ENCODE results near the gene OR14C36.
"Not testable (repeated sequence)": the region's sequence is repeated elsewhere in the genome, so short reads cannot be mapped to it uniquely, and the experiment has no call there.

Gene OR14C36, protein sequence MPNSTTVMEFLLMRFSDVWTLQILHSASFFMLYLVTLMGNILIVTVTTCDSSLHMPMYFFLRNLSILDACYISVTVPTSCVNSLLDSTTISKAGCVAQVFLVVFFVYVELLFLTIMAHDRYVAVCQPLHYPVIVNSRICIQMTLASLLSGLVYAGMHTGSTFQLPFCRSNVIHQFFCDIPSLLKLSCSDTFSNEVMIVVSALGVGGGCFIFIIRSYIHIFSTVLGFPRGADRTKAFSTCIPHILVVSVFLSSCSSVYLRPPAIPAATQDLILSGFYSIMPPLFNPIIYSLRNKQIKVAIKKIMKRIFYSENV

GRCh38 chr1:248348475-248348874 lies at the start of gene OR14C36:
Gene OR14C36, plus strand, starts transcription at chr1:248348775. Its CDS starts 0 bp downstream, at chr1:248348775.
- DNase-seq (ENCODE audit: low read depth) = no peak

GRCh38 chr1:248303324-248303723 lies 45.3 kb upstream of the OR14C36 start, which contains the start of gene OR2T12:
Gene OR2T12, minus strand, starts transcription at chr1:248303424. Its CDS starts 7,846 bp downstream, at chr1:248295578.
- DNase-seq (ENCODE audit: low read depth) = no peak

- DNase-seq (ENCODE audit: low read depth) = not testable (repeated sequence)
Measured at GRCh38 chr1:248305672-248306071, 42.9 kb upstream of the OR14C36 start.

GRCh38 chr1:248306103-248306502 lies 42.5 kb upstream of the OR14C36 start:
- DNase-seq (ENCODE audit: low read depth) = no peak

DNA sequence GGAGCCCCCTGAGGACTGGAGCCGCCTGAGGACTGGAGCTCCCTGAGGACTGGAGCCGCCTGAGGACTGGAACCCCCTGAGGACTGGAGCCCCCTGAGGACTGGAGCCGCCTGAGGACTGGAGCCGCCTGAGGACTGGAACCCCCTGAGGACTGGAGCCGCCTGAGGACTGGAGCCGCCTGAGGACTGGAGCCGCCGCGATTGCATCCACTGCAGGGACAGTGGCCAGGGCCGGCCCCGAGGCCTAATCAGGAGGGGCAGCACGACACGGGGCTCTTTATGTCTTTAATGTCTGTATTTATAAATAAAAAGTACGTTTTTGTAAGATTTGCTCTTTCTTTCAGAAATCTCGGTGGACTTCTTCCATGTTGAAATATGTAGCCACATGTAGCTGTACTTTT lies 41.8 kb upstream of the OR14C36 start:
- DNase-seq (ENCODE audit: low read depth) = not testable (repeated sequence)

GRCh38 chr1:248316796-248317195 lies 31.8 kb upstream of the OR14C36 start:
- DNase-seq (ENCODE audit: low read depth) = no peak

GRCh38 chr1:248324468-248324867 lies 24.1 kb upstream of the OR14C36 start, which contains the start of gene OR2M7:
Gene OR2M7, minus strand, starts transcription at chr1:248324568. Its CDS starts 0 bp downstream, at chr1:248324568.
- DNase-seq (ENCODE audit: low read depth) = no peak

- DNase-seq (ENCODE audit: low read depth) = no peak
Measured at GRCh38 chr1:248343451-248343850, 5.1 kb upstream of the OR14C36 start.

DNA sequence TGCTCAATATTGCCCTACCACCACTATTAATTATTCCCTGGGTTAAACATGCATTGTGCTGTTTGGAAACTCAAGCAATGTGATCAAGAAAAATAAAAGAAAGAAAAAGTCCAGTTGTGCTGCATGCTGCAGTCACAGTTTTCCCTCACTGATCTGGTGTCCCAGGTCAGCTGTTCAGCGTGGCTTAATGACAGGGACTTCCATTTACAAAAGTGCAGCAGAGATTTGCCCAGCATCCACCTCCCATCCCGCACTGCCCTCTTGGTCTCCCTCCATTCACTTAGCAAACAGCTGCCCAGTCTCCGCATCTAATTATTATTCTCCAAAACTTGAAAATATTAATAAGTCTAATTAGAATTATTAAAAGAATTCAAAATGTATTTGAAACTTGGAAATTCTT lies 10.8 kb downstream of the OR14C36 start:
- DNase-seq (ENCODE audit: low read depth) = no peak

DNA sequence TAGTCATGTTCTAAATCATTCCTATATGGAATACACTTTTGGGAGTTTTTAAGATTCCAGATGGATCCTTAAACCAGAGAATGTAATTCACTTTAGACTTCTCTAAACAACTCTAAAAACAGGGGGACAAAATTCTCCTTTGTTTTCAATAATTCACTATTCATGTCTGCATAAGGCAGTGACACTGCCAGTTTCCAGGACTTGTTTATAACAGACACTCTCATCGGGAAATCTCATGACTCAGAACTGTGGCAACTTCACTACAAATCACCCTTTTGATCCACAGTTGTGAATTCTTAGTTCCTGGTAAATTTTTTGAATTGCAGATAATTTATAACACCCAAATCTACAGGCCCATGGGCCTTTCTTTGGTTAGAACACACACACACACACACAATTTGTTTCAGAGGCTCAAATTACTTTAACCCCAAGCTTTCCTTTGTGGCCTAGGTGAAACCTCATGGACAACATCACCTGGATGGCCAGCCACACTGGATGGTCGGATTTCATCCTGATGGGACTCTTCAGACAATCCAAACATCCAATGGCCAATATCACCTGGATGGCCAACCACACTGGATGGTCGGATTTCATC lies 12.6 kb downstream of the OR14C36 start, which contains the start of gene OR2T4:
OR2T4 (plus strand) TSS at position 545 of the 595 bp plus-strand sequence; CDS start at position 545, 0 bp downstream.
- DNase-seq (ENCODE audit: low read depth) = no peak

- no peak for DNase-seq (ENCODE audit: low read depth)
Measured at GRCh38 chr1:248366609-248367008, 18.0 kb downstream of the OR14C36 start.

DNA sequence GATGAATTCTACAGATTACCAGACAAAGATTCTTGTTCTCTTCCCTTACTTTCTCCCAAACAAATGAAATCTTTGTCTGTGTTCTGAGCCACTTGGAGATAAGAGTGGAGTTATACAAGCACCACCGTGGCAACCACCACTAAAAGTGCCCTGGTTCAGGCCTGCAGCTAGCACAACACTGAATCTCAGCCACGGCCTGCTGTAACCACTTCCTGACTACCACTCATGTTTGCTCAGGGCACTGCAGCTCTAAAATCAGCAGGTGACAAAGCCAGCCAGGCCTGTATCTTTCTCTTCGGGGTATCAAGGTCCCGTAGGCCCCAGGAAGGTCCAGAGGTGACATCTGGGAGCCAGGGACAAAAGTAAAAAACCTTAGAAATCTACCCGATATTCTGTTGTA lies 23.8 kb downstream of the OR14C36 start:
- DNase-seq (ENCODE audit: low read depth) = no peak

DNA sequence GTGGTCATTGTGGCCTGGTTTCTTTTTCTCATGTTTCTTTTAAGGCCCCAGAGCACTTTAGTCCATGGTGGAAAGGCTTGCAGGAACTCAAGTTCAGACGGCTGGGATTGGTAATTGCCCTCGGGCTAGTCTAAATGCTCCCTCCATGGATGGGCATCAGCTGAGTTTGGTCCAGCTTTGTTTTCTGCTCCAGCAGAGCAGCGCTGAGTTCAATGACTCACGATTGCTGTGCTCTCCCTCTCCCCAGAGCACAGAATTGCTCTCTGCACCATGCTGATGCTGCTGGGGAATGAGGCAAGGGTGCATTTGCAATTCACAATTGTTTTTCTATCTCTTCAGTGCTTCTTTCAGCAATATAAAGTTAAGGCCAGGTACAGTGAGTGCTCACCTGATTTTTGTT lies 25.2 kb downstream of the OR14C36 start:
- no peak for DNase-seq (ENCODE audit: low read depth)

DNA sequence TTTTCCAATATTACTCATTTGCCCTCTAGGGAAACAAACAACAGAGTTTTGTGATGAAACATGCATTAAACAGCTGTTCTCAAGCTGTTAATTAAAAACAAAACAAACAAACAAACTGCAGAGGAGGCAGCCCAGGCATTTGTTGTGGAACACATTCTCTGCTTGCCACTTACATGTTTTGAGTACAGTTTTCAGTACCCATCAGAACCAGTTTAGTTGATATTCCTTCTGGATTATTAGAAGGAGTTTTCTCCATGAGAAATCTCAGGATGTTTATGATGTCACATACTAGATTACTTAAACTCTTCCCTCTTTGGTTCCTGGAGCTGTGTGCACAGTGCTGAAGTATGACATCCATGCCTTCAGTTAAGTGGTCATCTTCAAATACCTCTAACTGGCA lies 26.9 kb downstream of the OR14C36 start, which contains the start of gene OR2T6:
OR2T6 (plus strand) TSS at position 301 of the 400 bp plus-strand sequence. CDS start 11,863 bp downstream, outside the sequence.
- no peak for DNase-seq (ENCODE audit: low read depth)

DNA sequence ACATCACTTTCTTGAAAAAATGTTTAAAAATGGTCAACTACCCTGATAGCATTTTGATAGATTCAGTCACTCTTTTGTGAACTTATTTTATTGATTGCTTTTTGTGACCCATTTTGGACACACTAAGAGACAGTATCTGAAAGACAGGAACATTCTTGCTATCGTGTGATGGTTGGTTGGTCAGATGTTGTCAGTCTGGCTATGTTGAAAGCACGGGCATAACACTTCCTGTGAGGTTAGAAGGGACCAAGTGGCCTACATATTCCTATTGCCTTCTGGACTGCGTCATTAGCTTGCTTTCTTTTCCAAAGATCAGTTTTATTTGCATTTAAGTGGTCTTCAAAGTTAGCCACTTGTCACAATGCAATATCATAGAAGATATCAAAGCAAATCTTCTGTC lies 28.3 kb downstream of the OR14C36 start:
- DNase-seq (ENCODE audit: low read depth) = no peak

DNA sequence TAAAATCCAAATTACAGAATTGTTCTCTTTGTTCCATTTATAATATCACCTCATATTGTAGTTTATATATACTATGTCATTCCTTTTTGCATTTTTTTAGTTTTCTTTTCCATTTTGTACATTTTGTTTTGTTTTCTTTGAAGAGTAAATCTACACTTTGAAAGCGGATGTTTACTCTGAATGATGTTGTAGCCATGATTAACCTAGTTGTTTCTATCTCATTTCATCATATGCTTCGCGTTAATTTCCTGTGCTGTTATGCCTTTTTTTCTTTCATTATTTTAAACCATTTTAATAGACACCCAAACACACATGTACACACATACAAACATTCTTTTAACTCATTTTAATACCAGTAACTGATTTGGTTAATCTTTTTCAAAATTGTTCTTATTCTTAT lies 32.3 kb downstream of the OR14C36 start:
- DNase-seq (ENCODE audit: low read depth) = no peak

- no peak for DNase-seq (ENCODE audit: low read depth)
Measured at GRCh38 chr1:248388426-248388825, 39.9 kb downstream of the OR14C36 start.

DNA sequence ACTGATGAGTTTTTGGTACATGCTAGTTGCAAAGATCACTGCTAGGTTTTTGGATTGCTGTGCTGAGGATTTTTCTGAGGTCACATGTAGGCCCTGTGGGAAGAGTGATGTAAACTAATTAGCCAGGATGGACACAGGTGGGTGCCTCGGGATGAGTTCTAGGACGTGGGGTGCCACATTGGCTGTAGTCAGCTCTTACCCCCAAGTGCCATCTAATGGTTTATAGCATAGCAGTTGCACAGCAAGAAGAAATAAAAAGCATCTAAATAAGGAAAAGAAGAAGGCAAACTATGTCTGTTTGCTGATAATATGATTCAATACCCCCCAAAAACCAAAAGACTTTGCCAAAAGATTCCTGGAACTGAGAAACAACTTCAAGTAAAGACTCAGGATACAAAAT lies 44.5 kb downstream of the OR14C36 start:
- no peak for DNase-seq (ENCODE audit: low read depth)
